ENCODE data around the gene RC3H1.
A peak's percentile ranks its signal among the peaks of the same experiment; 100 is the strongest.
"Not testable (repeated sequence)": the region's sequence is repeated elsewhere in the genome, so short reads cannot be mapped to it uniquely, and the experiment has no call there.

RC3H1 gene

DNA sequence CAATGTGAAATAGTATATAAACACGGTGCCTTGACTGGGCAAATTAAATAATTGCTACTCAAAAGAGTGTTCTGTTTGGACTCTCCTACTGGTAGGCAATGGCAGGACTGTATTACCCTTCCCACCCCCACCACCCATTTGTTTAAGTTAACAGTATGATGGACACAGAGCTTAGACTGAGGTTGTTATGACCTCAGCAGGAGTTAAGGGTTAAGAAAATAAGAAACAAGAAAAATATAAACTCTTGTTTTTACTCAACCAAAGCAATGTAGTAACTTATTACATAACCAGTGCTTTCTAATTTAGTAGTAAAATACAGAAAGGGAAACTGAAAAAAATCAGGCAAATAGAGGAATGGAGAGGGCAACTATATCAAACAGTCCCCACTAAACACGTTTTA, 85.1 kb downstream of the RC3H1 start:
- no peak for DNase-seq (ENCODE audit: low read depth in 2 of 2)

DNA sequence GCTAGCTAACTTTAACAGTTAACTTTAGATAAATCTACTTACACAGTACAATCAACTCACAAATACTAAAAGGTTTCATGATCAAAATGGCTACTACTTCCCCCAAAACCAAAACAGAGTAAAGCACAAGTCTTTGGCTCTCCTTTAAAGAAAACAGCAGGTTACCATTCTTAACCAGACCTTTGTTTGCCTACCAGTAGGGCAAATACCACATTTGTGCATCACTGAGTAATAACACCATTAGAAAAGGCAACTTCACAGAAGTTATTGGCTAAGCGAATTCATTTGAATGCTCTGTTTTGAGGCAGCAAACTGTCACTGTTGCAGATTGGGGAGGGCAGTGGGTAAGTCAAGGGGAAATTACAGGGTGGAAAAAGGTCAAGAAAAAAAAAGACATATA, 87.7 kb downstream of the RC3H1 start:
- no peak for DNase-seq (ENCODE audit: low read depth in 2 of 2)

DNA sequence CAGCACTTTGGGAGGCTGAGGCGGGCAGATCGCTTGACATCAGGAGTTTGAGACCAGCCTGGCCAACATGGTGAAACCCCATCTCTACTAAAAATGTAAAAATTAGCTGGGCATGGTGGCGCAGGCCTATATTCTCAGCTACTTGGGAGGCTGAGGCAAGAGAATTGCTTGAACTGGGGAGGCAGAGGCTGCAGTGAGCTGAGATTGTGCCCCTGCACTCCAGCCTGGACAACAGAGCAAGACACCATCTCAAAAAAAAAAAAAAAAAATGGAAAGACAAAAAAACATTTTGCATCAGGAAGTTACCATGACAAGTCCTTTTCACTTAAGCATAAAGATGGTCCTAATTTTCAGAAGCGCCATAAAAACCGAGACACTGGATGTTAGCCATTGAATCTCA, 91.6 kb downstream of the RC3H1 start:
- DNase-seq (ENCODE audit: low read depth in 2 of 2) = not testable (repeated sequence)

DNA sequence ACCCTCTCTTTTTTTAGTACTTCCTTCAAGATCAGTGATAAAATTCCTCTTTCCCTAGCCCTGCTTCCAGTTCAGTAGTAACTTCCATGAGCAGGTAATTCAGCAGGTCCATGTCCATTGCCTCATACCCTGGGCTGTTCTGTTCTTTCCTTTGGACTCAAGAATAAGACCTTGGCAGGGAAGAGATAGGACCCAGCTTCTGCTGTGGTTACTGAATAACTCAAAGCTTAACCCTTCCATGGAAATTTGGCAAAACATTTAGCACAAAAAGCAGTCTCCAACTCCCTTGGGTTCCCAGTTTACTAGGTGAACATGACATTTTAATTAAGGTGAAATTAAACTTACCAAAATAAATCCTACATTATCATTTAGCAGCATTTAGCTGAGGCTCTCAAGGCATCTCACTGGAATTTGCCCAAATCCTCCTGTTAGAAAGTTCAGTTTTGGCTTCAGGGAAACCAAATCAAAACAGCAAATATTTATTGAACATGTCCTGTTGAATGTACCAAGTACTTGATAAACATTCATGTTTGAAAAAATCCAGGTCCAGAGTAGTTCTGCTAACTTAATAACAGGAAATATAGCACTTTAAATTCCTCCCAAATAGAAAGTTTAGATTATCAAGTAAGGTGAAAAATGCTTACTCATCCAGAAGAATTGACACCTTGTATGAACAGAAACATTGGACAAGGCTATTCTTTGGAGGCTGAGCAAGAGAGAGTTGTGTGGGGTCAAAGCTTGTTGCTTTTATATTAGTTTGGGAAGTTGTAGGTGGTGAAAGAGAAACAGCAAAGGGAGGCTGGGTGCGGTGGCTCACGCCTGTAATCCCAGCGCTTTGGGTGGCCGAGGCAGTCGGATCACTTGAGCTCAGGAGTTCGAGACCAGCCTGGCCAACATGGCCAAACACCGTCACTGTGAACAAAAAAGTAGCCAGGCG, 96.6 kb downstream of the RC3H1 start:
- no peak for DNase-seq (ENCODE audit: low read depth in 2 of 2)

DNA sequence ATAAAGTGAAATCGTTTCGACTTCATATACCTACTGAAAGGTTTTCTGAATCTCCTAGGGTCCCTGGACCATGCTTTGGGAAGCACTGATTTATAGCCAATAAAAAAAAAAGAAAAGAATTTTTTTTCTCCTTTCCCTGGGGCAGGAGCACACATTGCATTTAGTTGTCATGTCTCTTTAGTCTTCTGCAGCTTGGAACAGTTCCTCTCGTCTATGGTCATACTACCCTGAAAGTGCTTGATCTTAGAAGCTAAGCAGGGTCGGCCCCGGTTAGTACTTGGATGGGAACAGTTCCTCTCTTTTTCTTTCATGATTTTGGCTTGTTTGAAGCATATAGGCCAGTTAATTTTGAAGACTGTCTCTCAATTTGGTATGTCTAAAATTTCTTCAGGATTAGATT, 101.3 kb downstream of the RC3H1 start:
- DNase-seq (ENCODE audit: low read depth in 2 of 2) = no peak

DNA sequence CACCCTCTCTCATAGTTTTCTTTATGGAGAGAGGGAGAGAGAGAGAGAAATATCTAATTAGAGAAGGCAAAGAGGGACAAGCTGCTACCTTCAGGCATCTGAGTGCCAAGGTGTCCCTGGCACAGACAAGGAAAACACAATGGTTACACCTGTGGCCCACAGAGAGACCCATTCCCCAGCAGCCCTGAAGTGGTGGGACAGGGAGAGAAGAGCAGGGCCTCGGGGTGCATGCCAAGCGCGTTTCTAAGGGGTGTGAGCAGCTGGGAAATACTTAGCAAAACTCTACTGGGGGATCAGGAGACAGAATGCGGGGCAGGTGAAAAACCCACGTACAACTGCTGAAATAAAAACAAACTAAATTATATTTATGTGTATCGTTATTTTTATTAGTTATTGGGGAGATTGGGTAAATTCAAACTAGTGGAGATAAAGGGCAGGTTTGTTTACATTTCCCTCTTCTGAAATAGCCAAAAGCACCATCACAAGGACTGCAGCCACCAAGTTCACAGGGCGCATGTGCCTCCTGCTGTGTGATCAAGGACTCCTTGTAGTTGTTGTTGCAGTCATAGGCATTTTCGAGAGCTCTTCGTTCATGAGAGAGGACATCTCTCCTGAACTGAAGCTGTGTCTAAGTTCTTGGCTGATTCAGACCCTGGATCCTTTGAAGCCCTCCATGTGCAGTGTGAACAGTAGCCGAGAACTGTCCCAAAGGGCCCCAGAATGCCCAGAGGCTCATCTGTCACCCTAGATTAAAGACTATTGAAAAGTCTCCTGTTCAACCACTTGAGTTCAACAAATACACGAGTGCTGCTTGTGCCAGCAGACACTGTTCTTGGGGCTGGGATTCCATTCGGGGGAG, 104.3 kb downstream of the RC3H1 start:
- no peak for DNase-seq (ENCODE audit: low read depth in 2 of 2)

DNA sequence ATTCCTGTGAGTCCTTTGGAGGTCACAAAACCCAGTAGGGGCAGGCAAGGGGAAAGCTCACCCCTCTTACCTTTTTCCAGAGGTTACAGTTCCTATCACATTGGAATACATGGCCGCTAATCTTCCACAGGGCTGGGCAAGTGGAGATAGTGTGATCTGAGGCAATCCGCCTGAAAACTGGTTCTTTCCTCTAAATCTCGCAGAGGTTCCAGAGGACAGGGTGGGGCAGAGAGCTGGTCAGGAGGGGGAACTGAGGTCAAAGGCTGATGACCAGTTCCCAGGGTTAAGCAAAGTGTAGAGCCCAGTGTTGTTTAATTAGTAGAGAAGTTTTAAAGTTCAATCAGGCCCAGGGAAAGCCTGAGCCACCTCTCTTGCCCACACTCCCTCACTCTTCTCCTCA, 105.0 kb downstream of the RC3H1 start, which contains the start of gene SERPINC1:
TSS of gene SERPINC1 (minus strand) at position 179 of the 400 bp plus-strand sequence. CDS start at position 111, 68 bp downstream.
- DNase-seq (ENCODE audit: low read depth in 2 of 2) = no peak

DNA sequence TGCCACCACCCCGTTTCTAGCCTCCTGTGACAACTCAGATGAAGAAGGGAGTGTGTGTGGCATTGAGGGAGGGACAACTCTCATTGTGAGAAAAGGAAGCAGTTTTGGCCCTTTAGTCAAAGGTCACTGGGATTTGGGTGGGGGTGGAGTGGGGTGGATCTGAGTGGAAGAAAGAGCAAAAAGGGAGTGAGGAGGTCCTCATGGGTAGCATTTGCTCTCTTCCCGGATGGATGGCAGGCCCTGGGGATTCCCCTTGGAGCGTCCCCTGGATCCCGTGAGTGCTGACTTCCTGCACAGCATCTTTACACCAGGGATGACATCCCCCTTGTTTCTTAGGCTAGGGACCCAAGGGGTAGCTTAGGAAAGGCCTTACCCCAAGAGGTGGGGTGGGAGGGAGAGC, 105.5 kb downstream of the RC3H1 start:
- no peak for DNase-seq (ENCODE audit: low read depth in 2 of 2)

DNA sequence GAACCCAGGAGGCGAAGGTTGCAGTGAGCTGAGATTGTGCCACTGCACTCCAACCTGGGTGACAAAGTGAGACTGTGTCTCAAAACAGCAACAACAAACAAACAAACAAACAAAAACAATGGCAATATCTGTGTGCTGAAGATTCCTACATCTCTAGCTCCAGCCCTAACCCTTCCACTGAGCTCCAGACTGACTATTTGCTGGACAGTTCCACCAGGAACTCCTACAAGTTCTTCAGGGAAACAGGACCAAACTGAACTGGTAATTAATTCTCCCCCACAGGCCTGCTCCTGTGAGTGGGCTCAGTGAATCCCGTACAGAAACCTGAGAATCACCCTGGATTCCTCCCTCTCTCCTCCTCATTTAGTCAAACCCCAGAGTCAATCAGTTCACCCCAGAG, 106.6 kb downstream of the RC3H1 start:
- DNase-seq (ENCODE audit: low read depth in 2 of 2) = no peak

DNA sequence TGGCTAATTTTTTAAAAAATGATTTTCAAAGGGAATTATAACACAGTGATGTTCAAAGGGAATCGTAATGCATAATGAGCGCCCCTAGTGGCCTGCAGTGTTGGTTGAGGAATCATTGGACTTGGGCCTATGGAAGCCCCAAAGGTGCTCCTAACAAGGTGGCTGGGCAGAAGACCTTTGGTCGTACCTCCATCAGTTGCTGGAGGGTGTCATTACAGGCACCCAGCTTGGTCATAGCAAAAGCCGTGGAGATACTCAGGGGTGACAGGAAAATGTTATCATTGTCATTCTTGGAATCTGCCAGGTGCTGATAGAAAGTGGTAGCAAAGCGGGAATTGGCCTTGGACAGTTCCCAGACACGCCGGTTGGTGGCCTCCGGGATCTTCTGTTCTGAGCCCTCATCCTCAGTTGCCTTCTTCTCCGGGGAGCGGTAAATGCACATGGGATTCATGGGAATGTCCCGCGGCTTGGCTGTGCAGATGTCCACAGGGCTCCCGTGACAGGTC, 107.7 kb downstream of the RC3H1 start:
- DNase-seq (ENCODE audit: low read depth in 2 of 2) = peak in 1 of 2 donors; percentile 1

DNA sequence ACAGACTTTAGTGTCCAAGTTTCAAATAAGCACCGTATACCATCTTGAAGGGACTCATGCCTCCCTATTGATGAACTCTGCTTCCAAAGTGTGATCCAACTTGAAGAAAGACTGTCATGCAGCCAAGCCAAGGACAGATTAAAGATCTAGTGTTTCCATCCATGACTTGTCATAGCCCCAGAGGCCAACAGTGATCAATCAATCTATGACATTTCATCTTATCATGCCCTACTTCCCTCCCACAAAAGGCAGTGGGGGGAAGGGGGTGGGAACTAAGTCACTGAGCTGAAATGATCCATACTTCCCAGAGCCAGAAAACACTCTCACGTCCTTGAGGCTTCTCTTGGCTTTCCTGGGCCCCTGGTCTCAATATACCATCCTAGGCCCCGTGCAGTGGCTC, 109.0 kb downstream of the RC3H1 start:
- no peak for DNase-seq (ENCODE audit: low read depth in 2 of 2)

DNA sequence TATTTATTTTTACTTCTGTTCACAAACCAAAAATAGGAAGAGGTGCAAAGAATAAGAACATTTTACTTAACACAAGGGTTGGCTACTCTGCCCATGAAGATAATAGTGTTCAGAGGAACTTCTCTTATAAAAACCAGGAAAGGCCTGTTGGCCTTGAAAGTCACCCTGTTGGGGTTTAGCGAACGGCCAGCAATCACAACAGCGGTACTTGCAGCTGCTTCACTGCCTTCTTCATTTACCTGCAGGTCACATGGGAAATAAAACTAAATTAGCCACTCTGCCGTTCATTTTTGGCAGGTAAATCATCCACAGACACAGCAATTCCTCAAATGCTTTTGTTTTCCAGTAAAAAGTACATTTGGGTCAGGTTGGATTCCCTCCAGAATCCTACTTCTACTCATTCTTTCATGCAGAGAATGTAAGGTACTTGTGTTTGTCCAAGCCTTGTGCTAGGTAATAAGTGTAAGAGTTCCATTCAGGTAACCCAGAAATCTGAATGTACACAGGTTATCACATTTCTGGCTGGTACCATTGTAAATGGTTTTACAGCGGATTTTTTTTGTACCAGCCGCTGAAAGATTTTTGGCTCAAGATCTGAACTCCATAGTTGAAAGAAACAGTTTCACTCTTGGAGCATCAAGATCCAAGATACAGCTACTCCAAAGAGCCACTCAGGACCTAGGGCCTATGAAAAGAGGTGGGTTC, 118.2 kb downstream of the RC3H1 start:
- no peak for DNase-seq (ENCODE audit: low read depth in 2 of 2)

DNA sequence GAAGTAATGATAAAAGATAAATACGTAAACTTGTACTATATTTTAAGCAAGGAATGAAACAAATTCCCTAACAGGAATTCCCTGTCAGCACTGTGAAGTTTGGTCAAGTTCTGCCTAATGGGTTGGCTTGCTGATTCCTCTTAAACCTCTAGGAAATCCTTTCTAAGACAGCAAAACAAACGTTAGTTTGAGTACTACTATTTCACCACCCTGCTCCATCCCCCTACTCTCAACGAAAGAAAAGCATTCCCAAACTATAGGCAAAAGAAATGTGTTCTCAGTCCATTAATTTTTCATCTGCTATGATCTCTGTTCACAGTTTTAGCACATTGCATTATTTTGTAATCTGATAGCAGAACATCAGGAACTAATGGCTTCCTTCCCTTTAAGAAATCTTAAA, 121.2 kb downstream of the RC3H1 start:
- no peak for DNase-seq (ENCODE audit: low read depth in 2 of 2)

DNA sequence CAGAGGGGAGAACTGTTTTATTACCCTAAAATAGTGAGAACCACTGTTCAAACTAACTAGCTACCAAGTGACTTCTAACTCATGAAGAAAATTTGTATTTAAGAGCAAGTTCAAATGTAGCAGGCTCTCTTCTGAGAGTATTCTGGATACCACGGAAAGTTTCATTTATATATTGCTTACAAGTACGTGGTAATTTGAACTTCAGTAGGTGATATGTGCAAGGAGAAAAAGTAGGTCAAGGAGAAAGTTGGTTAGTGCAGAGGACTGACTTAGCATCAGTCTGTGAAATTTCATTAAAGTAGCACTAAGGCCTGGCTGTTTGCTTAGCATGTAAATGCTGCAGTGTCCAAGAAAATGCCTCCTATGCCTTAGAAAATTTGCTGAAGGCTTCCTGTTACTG, 121.7 kb downstream of the RC3H1 start:
- no peak for DNase-seq (ENCODE audit: low read depth in 2 of 2)

DNA sequence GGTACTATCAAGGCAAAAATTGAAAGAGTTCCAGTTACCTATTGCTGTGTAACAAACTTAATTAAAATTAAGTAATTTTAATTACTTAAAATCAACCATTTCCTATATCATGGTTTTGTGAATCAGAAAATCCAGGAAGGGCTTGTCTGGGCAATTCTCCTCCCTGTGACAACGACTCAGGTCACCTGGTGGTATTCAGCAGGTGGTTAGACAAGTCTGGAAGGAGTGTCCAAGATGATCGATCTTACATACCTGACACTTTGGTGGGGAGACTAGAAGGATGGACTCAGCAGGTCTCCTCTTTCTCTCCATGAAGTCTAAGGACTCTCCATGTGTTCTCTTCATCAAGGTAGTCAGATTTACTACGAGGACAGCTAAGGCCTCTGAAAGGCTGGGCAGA, 128.0 kb downstream of the RC3H1 start:
- DNase-seq (ENCODE audit: low read depth in 2 of 2) = no peak

DNA sequence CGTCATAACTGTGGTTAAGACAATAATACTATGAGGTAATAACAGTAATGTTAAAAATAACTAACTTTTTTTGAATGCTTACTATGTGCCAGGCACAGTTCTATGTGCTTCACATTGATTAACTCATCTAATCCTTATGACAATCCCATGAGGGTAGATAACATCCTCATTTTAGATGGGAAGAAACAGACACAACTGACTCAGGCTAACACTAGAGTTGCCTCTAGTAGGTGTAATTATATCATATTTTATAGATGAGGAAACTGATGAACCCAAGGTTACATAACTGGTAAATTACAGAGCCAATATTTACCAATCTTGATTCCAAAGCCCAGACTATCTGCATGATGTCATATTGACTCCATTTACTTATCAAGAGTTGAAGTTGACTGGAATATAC, 128.5 kb downstream of the RC3H1 start:
- no peak for DNase-seq (ENCODE audit: low read depth in 2 of 2)

DNA sequence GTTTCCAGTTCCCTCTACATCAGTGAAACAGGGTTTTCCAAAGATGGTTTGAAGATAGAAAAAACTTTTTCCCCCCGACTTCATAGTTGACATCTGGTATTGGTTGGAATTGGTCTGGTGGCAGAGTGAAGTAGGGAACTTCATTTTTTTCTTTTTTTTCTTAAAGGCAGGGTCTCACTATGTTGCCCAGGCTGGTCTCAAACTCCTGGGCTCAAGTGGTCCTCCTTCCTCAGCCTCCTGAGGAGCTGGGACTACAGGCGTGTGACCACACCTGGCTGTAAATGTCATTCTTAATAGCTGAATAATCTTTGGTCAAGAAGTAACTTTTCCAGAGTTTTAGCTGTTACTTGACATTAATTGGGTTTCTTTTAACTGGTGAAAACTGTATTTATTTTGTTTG, 132.3 kb downstream of the RC3H1 start:
- no peak for DNase-seq (ENCODE audit: low read depth in 2 of 2)

DNA sequence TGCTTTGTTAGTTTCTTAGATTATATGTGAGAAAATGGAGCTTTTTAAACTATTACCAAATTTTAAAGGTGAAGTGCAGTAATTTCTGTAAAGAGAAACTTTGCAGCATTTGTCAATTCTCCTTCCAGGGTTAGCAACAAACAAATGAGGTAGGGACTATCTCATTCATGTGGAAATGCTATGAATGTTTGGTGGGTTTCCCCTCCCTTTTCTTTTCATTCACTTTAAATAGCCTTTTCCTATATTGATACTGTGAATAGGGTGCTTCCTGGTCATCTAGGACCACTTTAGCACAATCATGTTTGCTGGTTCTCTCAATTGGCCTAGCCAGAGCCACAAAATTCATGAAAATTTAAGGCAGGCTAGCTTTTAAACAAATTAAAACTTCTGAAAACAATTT, 133.4 kb downstream of the RC3H1 start:
- no peak for DNase-seq (ENCODE audit: low read depth in 2 of 2)

DNA sequence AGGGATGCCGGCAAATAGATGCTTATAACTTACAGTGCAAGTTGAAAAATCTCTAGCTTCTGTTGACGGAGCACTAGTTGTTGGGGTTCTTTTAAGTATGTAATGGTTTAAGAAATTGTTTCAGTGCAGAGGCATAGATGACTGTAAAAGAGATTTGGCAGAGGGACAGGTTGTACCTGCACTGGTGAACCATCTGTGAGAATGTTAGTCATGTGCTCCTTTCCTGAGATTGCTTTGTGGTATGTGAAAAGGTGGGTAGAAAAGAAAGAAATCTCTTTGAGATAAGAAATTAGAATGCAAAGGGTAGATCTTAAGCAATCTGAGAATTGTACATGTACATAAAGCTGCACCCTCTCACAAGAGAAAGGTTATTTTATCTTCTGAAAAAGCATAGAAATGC, 134.5 kb downstream of the RC3H1 start:
- no peak for DNase-seq (ENCODE audit: low read depth in 2 of 2)

DNA sequence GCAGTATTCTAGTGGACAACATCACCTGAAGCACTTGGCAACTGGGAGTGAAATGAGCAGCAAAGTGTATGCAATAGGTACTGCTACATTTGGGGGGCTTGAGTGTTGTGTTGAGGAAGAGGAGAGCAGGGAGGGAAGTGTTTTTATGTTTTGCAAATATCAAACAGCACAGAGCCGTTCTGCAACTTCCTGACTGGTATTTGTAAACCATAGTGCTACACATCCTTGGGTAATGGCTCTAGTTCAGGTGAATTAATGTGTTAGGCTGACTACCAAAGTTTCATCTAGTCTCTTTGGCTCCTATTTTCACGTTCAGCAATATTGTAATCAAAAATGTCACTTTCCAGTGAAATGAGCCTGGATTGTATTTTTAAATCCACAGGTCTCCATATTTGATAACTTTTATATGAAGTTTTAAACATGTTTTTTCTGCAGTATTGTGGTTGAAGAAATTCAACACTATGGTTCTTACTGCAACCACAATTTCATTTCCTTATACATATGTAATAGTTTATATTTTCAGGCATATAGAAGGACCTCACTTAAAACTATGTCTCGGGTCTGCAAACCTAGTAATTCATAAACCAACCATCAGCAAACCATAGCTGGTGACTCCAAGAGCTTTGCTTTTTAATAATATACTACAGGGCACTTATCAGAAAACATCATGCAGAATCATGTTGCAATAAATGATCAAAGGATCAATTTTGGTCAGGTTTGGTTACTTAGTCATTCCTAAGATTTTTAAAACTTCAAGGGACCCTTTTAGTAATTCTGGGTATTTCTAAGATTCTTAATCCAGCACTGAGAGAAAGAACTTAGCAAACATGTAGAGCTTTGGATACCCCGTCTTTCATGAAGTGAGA, 135.2 kb downstream of the RC3H1 start:
- DNase-seq (ENCODE audit: low read depth in 2 of 2) = no peak

DNA sequence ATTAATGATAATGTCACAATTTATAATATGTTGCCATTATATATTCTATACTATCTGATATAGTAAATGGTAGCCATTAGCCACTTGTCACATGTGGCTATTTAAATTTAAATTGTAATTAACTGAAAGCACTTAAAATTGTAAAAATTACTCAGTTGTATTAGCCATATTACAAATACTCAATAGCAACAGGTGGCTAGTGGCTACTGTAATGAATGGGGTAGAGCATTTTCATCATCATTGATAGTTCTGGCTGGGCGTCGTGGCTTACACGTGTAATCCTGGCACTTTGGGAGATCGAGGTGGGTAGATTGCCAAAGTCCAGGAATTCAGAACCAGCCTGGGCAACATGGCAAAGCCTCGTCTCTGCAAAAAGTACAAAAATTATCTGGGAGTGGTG, 137.5 kb downstream of the RC3H1 start:
- no peak for DNase-seq (ENCODE audit: low read depth in 2 of 2)
